HG03095 (cell line): ENCODE results near the gene MRGPRD.

Experiments used
- ATAC-seq: cut with Tn5 transposase; IDR thresholded peaks from one replicate; pipeline ENCODE4 v1.9.1; 2021; ENCODE audit warnings: moderate library complexity; ENCODE audit not compliant: unreplicated experiment

The MRGPRD gene

DNA sequence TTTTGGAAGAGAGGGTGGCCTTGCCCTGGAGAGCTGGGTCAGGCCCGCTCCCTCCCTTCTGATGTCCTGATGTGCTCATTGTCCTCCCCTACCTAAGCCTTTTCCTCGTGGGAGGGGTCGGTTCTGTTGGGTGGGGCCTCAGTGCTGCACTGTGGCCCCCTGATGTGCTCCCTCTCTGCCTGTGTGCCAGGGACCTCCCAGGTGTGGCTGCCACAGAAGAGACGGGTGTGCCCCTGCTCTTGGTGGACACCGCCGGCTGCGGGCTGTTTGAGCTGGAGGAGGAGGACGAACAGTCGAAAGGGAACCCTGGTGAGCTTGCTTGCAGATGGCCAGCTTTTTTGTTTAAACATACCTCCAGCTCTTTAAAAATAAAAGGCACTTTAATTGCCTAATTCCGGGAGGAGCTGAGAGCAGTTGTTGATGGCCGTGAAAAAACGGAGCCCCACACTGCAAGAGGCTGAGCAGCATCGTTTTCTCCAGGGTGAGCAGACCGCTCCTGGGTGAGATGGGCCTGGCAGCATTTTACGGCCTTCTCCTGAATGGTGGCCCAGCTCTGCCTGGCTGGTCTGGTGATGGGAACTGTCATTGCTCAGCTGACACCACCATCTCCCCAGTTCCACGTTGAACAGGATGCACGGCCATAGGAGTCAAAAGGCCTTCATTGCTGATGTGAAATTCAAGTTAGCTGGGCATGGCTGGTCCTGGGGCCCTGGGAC, 47.0 kb downstream of the MRGPRD start:
- ATAC-seq, result no peak

DNA sequence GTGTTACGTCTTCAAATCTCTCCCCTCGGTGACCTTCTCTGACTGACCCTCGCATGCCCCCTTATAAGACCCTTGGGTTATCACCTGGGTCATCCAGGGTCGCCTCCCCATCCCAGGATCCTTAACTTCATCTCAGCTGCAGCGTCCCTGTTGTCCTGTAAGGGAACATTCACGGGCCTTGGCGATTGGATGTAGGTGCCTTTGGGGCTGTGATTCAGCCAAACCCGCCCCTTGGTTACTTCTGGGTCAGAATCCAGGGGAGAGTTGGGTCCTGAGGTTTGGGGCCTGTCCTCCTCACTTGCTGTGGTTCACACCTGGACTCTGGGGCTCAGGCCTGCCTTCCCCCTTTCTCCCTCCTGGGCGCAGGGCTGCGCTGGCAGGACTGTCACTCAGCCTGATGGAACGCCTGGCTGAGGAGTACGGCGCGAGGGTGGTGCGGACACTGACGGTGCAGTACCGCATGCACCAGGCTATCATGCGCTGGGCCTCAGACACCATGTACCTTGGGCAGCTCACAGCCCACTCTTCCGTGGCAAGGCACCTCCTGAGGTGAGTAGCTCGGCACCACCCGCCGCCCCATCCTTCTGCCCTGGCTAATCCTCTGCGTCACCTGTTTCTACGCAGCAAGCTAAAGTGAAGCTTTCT, 47.7 kb downstream of the MRGPRD start:
- ATAC-seq, result no peak

DNA sequence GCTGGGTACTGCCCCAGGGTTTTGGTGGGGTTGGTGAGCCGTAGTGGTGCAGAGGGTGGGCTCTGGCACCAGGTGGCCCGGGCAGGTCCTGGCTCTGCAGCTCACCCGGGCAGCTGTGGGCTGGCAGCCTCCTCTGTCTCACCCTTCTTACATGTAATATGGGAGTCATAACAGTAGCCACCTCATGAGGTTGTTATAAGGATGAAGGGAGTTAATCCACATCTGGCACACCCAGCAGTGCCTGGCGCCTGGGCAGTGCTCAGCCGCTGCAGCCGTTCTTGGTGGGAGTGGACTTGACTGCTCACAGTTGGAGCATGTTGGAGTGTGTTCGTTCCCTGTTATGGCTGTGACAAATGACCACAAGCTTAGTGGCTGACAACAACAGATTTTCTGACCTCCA, 48.4 kb downstream of the MRGPRD start:
- ATAC-seq, result no peak

DNA sequence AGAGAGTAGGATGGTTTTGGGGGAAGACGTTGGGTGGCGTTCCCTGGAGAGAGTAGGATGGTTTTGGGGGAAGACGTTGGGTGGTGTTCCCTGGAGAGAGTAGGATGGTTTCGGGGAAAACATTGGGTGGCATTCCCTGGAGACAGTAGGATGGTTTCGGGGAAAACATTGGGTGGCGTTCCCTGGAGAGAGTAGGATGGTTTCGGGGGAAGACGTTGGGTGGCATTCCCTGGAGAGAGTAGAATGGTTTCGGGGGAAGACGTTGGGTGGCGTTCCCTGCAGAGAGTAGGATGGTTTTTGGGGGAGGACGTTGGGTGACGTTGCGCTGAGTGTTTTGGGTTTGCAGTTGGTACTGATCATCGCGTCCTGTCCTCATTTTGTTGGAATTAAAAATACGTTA, 48.9 kb downstream of the MRGPRD start:
- no peak for ATAC-seq

DNA sequence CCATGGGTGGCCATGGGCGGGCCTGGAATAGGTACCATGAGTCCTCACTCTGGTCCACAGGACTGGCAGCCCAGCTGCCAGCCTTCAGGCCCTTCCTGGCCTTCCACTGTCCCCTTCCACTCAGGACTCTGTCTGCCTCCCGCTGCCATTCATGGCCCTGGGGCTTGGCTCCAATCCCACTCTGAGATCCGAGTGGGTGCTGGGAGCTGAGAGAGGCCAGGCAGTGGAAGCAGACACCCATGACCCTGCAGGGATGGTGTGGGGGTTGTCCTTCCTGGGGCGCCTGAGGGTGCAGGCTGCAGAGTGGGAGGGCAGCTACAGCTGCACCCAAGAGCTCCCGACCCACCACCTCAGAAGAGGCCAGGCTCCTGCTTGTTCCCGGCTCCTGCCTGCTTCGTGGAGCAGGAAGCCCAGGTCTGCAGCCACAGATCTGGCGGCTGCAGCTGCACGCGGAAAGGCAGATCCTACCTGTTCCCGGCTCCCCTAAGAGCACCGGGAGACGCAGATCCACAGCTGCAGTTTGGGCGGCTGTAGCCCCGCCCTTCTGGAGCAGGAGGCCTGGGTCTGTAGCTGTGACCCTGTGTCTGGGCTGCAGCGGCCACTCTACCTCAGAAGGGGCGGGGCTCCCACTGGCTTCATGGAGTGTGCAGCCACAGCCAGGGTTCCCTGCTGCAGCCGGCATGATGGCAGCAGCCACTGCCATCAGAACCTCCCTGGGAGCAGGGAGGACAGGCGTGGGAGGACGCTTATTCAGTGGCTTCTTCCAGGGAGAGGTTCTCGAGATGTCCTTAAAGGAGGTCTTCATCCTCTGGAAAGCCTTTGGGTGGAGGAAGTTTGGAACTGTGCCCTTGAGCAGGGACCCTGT, 49.6 kb downstream of the MRGPRD start:
- no peak for ATAC-seq
